ENCODE data around the gene KDM3A. TPM values are rescaled to one million over a fixed set of nuclear protein-coding genes. Genes with fewer than 3 reads are reported as not detected.
A peak's percentile ranks its signal among the peaks of the same experiment; 100 is the strongest.

Gene KDM3A
- total and polyA plus RNA-seq, 10 donors, result 16.1 to 87.5 (median 45.5) TPM

DNA sequence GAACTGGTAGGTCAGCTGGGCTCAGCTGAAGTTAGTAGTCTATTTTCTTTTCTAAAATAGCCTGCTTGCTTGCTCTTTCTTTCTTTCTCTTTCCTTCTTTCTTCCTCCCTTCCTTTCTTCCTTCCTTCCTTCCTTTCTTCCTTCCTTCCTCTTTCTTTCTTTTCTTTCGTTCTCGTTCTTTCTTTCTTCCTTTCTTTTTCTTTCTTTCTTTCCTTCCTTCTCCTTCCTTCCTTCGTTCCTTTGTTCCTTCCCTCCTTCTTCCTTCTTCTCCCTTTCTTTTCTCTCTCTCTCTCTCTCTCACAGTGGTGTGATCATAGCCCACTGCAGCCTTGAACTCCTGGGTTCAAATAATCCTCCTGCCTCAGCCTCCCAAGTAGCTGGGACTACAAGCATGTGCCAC is 29.2 kb upstream of the KDM3A start:
- Histone ChIP-seq H3K4me1 (peaks cover 0 to 24% (median 13%) of the 10 kb centered on the region in 6 donors), H3K4me3 (no peak overlapping the region), H3K9me3 (peaks cover 0 to 9% (median 2%) of the 10 kb centered on the region in 8 donors), H3K27ac (no peak overlapping the region), H3K36me3 (no peaks in the 10 kb centered on the region), H3K27me3 (replicated peaks in 1 of 7) (peaks cover 0 to 7% (median 0%) of the 10 kb centered on the region in 7 donors)
- no peak for TF ChIP-seq POLR2AphosphoS5 (IDR thresholded peaks at IDR 0.05)
- no peak for TF ChIP-seq POLR2A (IDR thresholded peaks at IDR 0.05)
- TF ChIP-seq, protein P1, sequence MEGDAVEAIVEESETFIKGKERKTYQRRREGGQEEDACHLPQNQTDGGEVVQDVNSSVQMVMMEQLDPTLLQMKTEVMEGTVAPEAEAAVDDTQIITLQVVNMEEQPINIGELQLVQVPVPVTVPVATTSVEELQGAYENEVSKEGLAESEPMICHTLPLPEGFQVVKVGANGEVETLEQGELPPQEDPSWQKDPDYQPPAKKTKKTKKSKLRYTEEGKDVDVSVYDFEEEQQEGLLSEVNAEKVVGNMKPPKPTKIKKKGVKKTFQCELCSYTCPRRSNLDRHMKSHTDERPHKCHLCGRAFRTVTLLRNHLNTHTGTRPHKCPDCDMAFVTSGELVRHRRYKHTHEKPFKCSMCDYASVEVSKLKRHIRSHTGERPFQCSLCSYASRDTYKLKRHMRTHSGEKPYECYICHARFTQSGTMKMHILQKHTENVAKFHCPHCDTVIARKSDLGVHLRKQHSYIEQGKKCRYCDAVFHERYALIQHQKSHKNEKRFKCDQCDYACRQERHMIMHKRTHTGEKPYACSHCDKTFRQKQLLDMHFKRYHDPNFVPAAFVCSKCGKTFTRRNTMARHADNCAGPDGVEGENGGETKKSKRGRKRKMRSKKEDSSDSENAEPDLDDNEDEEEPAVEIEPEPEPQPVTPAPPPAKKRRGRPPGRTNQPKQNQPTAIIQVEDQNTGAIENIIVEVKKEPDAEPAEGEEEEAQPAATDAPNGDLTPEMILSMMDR (IDR thresholded peaks at IDR 0.05 in 8 of 11, conservative IDR thresholded peaks at IDR 0.05 in 3 of 11), result no peak
- WGBS, 5 donors, result 42 to 65% (median 61%) methylated on average over 3 of the region's 3 CpGs
- no peak for DNase-seq
- intact Hi-C loops (cut with DNase I; ENCODE audit: low total_unique reads), result no loop called here

- Histone ChIP-seq H3K27ac (no peak overlapping the region), H3K27me3 (replicated peaks in 1 of 7) (peaks cover 0 to 7% (median 0%) of the 10 kb centered on the region in 7 donors), H3K9me3 (peaks cover 0 to 9% (median 2%) of the 10 kb centered on the region in 8 donors), H3K4me1 (peaks cover 0 to 24% (median 13%) of the 10 kb centered on the region in 6 donors), H3K36me3 (no peaks in the 10 kb centered on the region), H3K4me3 (peak overlapping the region in 1 of 8 donors; percentile 36)
- WGBS, 5 donors, result 18 to 22% (median 19%) methylated on average over 8 of the region's 8 CpGs
- no peak for DNase-seq
- TF ChIP-seq, protein P1 (IDR thresholded peaks at IDR 0.05 in 8 of 11, conservative IDR thresholded peaks at IDR 0.05 in 3 of 11), result no peak
- intact Hi-C loops (cut with DNase I; ENCODE audit: low total_unique reads), result no loop called here
Observed at GRCh38 chr2:86413296-86414094, 27.7 kb upstream of the KDM3A start.

- 29 to 43% (median 40%) methylated on average over 3 of the region's 3 CpGs for WGBS, 5 donors
- no peak overlapping the region for H3K27ac ChIP-seq
- intact Hi-C loops (cut with DNase I; ENCODE audit: low total_unique reads), result no loop called here
- TF ChIP-seq POLR2AphosphoS5 (IDR thresholded peaks at IDR 0.05) (no peak), POLR2A (IDR thresholded peaks at IDR 0.05) (no peak)
- TF ChIP-seq, protein P1 (IDR thresholded peaks at IDR 0.05 in 8 of 11, conservative IDR thresholded peaks at IDR 0.05 in 3 of 11), result no peak
- no peak for DNase-seq
- H3K36me3 ChIP-seq, result no peaks in the 10 kb centered on the region
- peaks cover 0 to 24% (median 13%) of the 10 kb centered on the region in 6 donors for H3K4me1 ChIP-seq
- H3K9me3 ChIP-seq, result peaks cover 0 to 9% (median 2%) of the 10 kb centered on the region in 8 donors
- no peak overlapping the region for H3K4me3 ChIP-seq
- H3K27me3 ChIP-seq (replicated peaks in 1 of 7), result peaks cover 0 to 7% (median 0%) of the 10 kb centered on the region in 7 donors
Observed at GRCh38 chr2:86414996-86415395, 26.2 kb upstream of the KDM3A start.

- no peaks in the 10 kb centered on the region for H3K36me3 ChIP-seq
- WGBS, 5 donors, result 25 to 66% (median 52%) methylated on average over 2 of the region's 2 CpGs
- H3K9me3 ChIP-seq, result no peaks in the 10 kb centered on the region
- H3K27ac ChIP-seq, result no peak overlapping the region
- no peak overlapping the region for H3K4me3 ChIP-seq
- intact Hi-C loops (cut with DNase I; ENCODE audit: low total_unique reads), result no loop called here
- no peak for TF ChIP-seq POLR2A (IDR thresholded peaks at IDR 0.05)
- TF ChIP-seq, protein P1 (IDR thresholded peaks at IDR 0.05 in 8 of 11, conservative IDR thresholded peaks at IDR 0.05 in 3 of 11), result no peak
- TF ChIP-seq POLR2AphosphoS5 (IDR thresholded peaks at IDR 0.05), result no peak
- peaks cover 0 to 7% (median 0%) of the 10 kb centered on the region in 7 donors for H3K27me3 ChIP-seq (replicated peaks in 1 of 7)
- no peak for DNase-seq
- peaks cover 0 to 24% (median 13%) of the 10 kb centered on the region in 6 donors for H3K4me1 ChIP-seq
Observed at GRCh38 chr2:86416146-86416545, 25.0 kb upstream of the KDM3A start.
